GM19043 (cell line): ENCODE measurements around the gene MIPOL1.
"Not testable (repeated sequence)": the region's sequence is repeated elsewhere in the genome, so short reads cannot be mapped to it uniquely, and the experiment has no call there.

Experiments
- ATAC-seq: cut with Tn5 transposase; IDR thresholded peaks from one replicate; pipeline ENCODE4 v1.9.1; 2021; ENCODE audit warnings: low read depth; ENCODE audit not compliant: unreplicated experiment

The MIPOL1 gene

DNA sequence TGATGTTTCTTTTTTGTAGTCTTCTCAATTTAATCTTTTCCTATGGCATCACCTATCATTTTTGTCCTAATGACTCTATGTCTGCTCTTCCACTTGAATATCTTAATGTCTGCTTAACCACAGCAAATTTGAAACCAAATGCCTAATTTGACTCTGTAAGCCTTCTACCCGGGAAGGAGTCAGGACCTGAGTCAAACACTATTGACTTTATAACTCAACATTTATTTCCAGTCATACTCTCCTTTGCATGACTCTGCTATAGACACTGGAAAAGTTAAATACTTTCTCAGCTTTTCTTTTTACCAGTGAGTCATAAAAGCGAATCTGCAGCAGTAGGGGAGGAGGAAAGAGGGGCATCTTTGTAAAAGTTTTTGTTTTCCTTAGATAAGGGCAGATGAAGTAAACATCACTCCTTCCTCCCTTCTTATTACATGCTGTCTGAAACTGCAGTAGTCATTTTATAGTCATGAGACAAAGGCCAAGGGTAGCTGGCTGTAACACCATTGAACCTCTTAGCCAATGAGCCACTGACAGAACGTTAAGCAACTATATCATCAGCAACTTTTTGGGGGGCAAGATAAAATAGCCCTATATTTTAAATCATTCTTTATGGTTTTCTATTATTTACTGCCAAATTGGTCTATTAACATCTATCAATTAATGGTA is 179.3 kb downstream of the MIPOL1 start:
- ATAC-seq = no peak

- ATAC-seq = no peak
Observed at GRCh38 chr14:37384870-37385596, 187.3 kb downstream of the MIPOL1 start.

DNA sequence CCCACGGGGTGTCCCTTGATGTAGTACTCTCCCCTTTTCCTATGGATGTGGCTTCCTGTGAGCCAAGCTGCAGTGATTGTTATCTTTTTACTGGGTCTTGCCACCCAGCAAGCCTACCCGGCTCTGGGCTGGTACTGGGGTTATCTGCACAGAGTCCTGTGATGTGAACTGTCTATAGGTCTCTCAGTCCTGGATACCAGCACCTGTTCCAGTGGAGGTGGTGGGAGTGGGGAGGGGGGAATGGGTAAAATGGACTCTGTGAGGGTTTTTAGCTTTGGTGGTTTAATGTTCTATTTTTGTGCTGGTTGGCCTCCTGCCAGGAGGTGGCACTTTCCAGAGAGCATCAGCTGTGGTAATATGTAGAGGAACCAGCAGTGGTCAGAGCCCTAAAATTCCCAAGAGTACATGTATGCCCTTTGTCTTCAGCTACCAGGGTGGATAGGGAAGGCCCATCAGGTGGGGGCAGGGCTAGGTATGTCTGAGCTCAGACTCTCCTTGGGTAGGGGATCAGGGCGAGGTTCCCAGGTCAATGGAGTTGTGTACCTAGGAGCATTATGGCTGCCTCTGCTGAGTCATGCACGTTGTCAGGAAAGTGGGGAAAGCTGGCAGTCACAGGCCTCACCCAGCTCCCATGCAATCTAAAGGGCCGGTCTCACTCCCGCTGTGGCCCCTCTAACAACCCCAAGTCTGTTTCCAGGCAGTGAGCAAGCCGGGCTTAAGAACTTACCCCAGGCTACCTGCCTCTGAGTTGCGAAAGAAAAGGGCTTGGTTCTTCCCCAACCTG is 199.6 kb downstream of the MIPOL1 start:
- ATAC-seq = not testable (repeated sequence)

DNA sequence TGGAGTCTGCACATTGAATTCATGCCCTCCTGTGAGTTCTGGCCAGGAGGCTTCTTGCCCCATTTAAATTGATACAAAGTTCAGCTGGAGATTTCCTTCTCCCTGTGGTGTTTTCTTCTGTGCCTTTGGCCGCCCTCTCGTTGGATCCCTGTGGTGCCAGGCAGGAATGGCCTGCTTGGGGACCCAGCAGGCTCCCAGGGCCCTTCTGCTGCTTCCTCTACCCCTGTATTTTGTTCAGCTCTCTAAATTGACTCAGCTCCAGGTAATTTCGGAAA is 200.1 kb downstream of the MIPOL1 start:
- ATAC-seq = no peak

- ATAC-seq = no peak
Observed at GRCh38 chr14:37399517-37399916, 201.8 kb downstream of the MIPOL1 start.

- no peak for ATAC-seq
Observed at GRCh38 chr14:37401093-37401492, 203.4 kb downstream of the MIPOL1 start.

DNA sequence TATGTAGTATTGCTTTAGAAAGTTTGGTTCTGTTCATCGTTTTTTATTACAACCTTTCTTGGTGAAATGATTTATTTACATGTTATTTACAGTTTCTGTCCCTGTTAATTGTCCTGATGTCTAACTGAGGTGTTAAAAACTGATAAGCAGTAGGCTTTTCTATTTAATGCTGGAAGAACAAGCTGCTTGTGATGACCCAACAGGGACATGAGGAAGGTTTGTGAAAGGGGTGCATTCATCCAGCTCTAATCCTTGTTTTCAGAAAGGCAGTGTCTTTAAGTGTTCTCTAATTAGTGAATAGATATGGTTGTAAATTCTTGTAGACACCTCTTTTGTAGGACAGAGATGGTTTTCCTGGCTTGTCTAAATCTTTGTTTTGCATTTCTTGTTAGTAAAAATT is 205.9 kb downstream of the MIPOL1 start:
- ATAC-seq = no peak

GRCh38 chr14:37406095-37406494 is 208.4 kb downstream of the MIPOL1 start:
- ATAC-seq = no peak

- no peak for ATAC-seq
Observed at GRCh38 chr14:37411079-37411735, 213.5 kb downstream of the MIPOL1 start.

DNA sequence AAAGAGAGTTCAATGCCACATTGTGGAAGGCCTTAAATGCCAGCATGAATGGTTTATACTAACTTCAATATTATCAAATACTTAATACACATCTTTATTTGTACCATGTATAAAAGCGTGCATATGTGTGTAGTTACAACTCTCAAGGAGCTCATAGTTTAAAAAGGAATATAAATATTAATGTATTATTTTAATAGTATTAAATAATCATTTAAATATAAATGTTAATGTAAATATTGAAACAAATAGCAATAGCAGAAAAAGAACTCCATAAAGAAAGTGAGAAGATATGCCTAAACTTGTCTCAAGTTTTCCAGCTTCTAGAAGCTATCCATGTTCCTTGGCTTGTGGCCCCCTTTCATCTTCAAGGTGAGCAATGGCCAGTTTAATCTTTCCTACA is 215.3 kb downstream of the MIPOL1 start:
- ATAC-seq = no peak

- no peak for ATAC-seq
Observed at GRCh38 chr14:37413504-37414003, 215.8 kb downstream of the MIPOL1 start.

DNA sequence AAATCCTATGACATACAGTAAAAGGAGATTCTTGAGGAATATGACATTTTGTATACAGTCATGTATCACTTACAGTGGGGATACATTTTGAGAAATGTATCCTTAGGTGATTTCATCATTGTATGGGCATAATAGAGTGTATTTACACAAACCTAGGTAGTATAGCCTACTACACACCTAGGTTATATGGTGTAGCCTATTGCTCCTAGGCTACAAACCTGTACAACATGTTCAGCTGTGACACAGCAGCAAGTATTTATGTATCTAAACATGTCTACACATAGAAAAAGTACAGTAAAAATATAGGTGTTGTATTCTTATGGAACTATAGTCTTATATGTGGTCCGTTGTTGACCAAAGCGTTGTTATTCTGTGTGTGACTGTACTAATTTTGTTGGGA is 218.5 kb downstream of the MIPOL1 start:
- ATAC-seq = no peak

GRCh38 chr14:37417151-37417550 is 219.4 kb downstream of the MIPOL1 start:
- no peak for ATAC-seq

GRCh38 chr14:37417833-37418232 is 220.1 kb downstream of the MIPOL1 start:
- ATAC-seq = no peak

GRCh38 chr14:37420622-37421021 is 222.9 kb downstream of the MIPOL1 start:
- no peak for ATAC-seq

DNA sequence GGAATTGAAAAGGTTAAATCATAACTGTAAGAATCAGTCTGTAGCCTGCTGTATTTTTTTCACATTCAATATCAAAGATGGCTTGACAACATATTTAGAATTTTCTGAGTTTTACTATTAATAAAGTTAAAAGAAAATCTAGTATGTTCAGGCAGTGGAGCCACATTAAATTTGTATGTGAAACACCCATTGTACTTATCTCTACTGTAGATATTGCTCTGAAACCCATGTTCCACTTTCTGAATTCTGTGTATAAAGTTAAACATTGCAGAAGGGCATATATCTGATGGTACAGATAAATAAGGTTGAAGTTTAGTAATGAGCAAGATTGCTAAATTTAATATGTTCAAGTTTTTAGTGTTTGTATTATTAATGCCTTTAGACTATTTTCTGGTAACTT is 224.6 kb downstream of the MIPOL1 start:
- no peak for ATAC-seq

DNA sequence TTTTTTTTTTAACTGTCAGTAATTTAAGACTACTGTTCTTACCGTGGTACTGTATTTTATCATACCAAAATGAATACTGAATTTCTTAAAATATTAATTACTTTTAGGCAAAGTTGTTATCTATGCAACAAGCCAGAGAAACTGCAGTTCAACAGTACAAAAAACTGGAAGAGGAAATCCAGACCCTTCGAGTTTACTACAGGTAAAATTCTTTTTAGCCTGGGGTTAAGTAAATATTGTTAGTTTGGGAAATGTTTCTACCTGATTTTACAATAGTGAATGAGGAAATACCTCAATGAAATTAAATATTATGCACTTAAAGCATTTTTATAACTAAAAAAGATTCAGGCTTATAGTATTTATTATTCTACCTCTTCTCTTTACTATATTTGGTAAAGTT is 225.0 kb downstream of the MIPOL1 start:
- no peak for ATAC-seq

- no peak for ATAC-seq
Observed at GRCh38 chr14:37428954-37429353, 231.2 kb downstream of the MIPOL1 start.

GRCh38 chr14:37429618-37430017 is 231.9 kb downstream of the MIPOL1 start:
- no peak for ATAC-seq

DNA sequence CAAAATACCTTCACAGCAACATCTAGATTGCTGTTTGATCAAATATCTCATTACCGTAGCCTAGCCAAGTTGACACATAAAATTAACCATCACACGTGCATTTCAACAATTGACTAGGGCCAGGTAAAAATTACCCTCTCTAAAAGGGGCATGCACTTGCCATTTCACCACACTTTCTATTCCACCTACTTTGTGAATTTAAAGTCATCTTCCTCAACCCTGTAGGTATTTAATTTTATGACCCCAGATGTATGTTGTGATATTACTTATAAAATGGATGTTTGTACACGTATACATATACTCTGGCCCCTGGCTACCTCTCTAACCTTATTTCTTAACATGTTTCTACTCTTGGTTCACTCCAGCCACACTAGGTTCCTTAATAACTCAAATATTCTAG is 237.1 kb downstream of the MIPOL1 start:
- no peak for ATAC-seq

DNA sequence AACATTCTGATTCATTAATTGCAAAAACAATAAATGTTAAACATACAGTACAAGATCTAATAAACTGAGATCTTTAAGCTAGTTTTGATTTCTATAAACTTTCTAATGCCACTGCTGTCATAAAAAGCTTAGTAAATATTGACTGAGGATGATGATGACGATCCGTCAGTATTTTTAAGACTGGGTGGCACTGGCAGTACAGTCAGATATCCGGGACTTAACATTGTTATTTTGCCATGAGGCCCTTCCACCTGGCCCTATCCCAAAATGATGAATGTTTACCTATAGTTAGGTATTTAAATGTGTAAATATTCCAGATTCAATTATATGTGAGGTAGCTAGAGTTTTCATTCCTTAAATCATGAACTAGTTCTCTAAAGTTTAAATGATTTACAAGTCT is 238.8 kb downstream of the MIPOL1 start:
- ATAC-seq = no peak
